Aorta (tissue), 5 donors: Measurements from ENCODE around the gene INHBE. TPM values are rescaled to one million over a fixed set of nuclear protein-coding genes. Genes with fewer than 3 reads are reported as not detected.

Experiments
- ATAC-seq: fragments of 200-7000 bp; cut with Tn5 transposase; one replicate; pipeline ENCODE4 v1.9.1; 2022; ENCODE audit warnings: moderate library complexity; ENCODE audit not compliant: low FRiP score
- DNase-seq, 2 donors: peaks; one replicate each; pipeline ENCODE4 v3.0.0-alpha.2; 2020
- H3K27ac ChIP-seq, 2 donors: one replicate each; pipeline ENCODE4 v1.5.1; 2013; ENCODE audit warnings: low read length in 2 of 2, mild to moderate bottlenecking in 2 of 2, moderate library complexity in 2 of 2, control low read depth in 1 of 2, inconsistent platforms in 1 of 2, low read depth in 1 of 2
- H3K27me3 ChIP-seq, 2 donors: one replicate each; pipeline ENCODE4 v1.6.1; 2013; ENCODE audit warnings: control low read depth in 1 of 2, low read length in 1 of 2, mild to moderate bottlenecking in 1 of 2, moderate library complexity in 1 of 2; ENCODE audit not compliant: insufficient read depth in 2 of 2, control insufficient read depth in 1 of 2
- H3K36me3 ChIP-seq, 2 donors: one replicate each; pipeline ENCODE4 v1.6.1; 2013; ENCODE audit warnings: control low read depth in 1 of 2, low read length in 1 of 2, mild to moderate bottlenecking in 1 of 2; ENCODE audit not compliant: insufficient read depth in 2 of 2, control insufficient read depth in 1 of 2
- H3K4me1 ChIP-seq, 2 donors: one replicate each; pipeline ENCODE4 v1.6.1; 2013; ENCODE audit warnings: low read length in 2 of 2, control low read depth in 1 of 2, mild to moderate bottlenecking in 1 of 2, moderate library complexity in 1 of 2; ENCODE audit not compliant: insufficient read depth in 2 of 2, control insufficient read depth in 1 of 2
- H3K4me3 ChIP-seq, 2 donors: one replicate each; pipeline ENCODE4 v1.5.1; 2013; ENCODE audit warnings: low read length in 2 of 2, control low read depth in 1 of 2, mild to moderate bottlenecking in 1 of 2
- H3K9me3 ChIP-seq: one replicate; pipeline ENCODE4 v1.6.1; 2013; ENCODE audit warnings: mild to moderate bottlenecking, low read length; ENCODE audit not compliant: control insufficient read depth
- WGBS, 2 donors: extraction: QIAGEN DNeasy Blood & Tissue Kit; methylation state at CpG; one replicate each; pipeline ENCODE4 v1.1.7; 2013; 5-methylcytosine and 5-hydroxymethylcytosine counted together
- intact Hi-C, 2 donors: fragments of 100-400 bp; cut with DNase I; formaldehyde crosslinking; loops; one replicate each; pipeline versions ENCODE4 v1.14.2 to v1.15.0; 2022
- polyA plus RNA-seq, 2 donors: library from polyadenylated mRNA; stranded (reverse); fragments of 200-250 nt; gene quantifications; one replicate each; pipeline ENCODE4 v1.2.3, GENCODE V29; 2013
- total RNA-seq, 2 donors: library from RNA; stranded (reverse); fragmentation: NEBNext Ultra II Directional; extraction: Animal tissue kit (Norgen Biotek cat#: 25700); gene quantifications; one replicate each; pipeline ENCODE4 v1.2.1, GENCODE V29; 2021
- donor health status: healthy with polysubstance abuse.
- donor health status: Bipolar disorder and iron deficiency.
- donor health status: DM: no; HTN: no; CAD: no.
- donor health status: DM: no; HTN: no; CAD: no.
- donor health status: DM: yes; HTN: yes; CAD: no.

INHBE gene
- total and polyA plus RNA-seq, 4 donors, result not detected

DNA sequence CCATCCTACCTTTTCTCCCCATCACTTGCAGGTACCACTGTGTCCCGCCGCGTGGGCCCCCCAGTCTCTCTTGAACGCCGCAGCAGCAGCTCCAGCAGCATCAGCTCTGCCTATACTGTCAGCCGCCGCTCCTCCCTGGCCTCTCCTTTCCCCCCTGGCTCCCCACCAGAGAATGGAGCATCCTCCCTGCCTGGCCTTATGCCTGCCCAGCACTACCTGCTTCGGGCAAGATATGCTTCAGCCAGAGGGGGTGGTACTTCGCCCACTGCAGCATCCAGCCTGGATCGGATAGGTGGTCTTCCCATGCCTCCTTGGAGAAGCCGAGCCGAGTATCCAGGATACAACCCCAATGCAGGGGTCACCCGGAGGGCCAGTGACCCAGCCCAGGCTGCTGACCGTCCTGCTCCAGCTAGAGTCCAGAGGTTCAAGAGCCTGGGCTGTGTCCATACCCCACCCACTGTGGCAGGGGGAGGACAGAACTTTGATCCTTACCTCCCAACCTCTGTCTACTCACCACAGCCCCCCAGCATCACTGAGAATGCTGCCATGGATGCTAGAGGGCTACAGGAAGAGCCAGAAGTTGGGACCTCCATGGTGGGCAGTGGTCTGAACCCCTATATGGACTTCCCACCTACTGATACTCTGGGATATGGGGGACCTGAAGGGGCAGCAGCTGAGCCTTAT lies 15.3 kb downstream of the INHBE start:
- Histone ChIP-seq H3K9me3 (no peaks in the 10 kb centered on the region), H3K27me3 (no peaks in the 10 kb centered on the region), H3K36me3 (no peaks in the 10 kb centered on the region), H3K4me3 (no peak overlapping the region), H3K4me1 (no peaks in the 10 kb centered on the region), H3K27ac (no peak overlapping the region)
- intact Hi-C loops, result no loop called here
- DNase-seq (no peak), ATAC-seq (no peak)
- WGBS, 2 donors, result 93 to 95% methylated on average over 14 of the region's 14 CpGs

DNA sequence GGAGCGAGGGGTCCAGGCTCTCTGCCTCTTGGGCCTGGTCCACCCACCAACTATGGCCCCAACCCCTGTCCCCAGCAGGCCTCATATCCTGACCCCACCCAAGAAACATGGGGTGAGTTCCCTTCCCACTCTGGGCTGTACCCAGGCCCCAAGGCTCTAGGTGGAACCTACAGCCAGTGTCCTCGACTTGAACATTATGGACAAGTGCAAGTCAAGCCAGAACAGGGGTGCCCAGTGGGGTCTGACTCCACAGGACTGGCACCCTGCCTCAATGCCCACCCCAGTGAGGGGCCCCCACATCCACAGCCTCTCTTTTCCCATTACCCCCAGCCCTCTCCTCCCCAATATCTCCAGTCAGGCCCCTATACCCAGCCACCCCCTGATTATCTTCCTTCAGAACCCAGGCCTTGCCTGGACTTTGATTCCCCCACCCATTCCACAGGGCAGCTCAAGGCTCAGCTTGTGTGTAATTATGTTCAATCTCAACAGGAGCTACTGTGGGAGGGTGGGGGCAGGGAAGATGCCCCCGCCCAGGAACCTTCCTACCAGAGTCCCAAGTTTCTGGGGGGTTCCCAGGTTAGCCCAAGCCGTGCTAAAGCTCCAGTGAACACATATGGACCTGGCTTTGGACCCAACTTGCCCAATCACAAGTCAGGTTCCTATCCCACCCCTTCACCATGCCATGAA lies 16.0 kb downstream of the INHBE start:
- H3K27ac ChIP-seq, result no peak overlapping the region
- ATAC-seq (no peak), DNase-seq (no peak)
- intact Hi-C loops, result no loop called here
- 96 to 97% methylated on average over 4 of the region's 4 CpGs for WGBS, 2 donors
- H3K36me3 ChIP-seq, result no peaks in the 10 kb centered on the region
- no peaks in the 10 kb centered on the region for H3K9me3 ChIP-seq
- H3K4me1 ChIP-seq, result no peaks in the 10 kb centered on the region
- no peak overlapping the region for H3K4me3 ChIP-seq
- no peaks in the 10 kb centered on the region for H3K27me3 ChIP-seq

DNA sequence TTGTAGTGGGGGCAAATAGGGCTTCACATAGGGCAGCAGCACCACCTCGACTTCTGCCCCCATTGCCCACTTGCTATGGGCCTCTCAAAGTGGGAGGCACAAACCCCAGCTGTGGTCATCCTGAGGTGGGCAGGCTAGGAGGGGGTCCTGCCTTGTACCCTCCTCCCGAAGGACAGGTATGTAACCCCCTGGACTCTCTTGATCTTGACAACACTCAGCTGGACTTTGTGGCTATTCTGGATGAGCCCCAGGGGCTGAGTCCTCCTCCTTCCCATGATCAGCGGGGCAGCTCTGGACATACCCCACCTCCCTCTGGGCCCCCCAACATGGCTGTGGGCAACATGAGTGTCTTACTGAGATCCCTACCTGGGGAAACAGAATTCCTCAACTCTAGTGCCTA lies 16.6 kb downstream of the INHBE start:
- no peaks in the 10 kb centered on the region for H3K27me3 ChIP-seq
- no peak overlapping the region for H3K27ac ChIP-seq
- ATAC-seq, result no peak

DNA sequence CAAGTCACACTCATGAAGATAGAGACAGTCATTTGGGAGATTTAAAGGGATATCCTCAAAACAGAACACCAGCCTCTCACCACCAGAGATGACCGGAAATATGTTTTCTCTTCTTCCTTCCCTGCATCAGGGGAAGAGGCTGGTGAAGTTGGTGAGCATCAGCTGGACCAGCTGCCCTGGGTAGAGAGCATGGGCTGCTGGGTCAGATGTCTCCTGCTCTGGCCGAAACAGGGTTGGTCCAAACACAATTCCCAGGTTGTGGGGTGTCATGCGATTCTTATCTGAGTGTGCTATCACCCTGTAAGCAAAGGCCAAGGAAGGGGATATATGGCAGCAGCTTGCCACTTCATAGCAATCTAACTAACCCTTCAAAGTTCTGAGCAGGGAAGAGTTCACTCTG lies 17.3 kb downstream of the INHBE start:
- Histone ChIP-seq H3K27ac (no peak overlapping the region), H3K4me1 (no peaks in the 10 kb centered on the region), H3K36me3 (no peaks in the 10 kb centered on the region), H3K27me3 (no peaks in the 10 kb centered on the region), H3K4me3 (no peak overlapping the region), H3K9me3 (no peaks in the 10 kb centered on the region)
- intact Hi-C loops, result no loop called here
- ATAC-seq (no peak), DNase-seq (no peak)
- WGBS, 2 donors, result 83% methylated on average over 3 of the region's 3 CpGs

More for the DNA sequence above, 16.6 kb downstream of the INHBE start:
- intact Hi-C loops, result no loop called here
- WGBS, 2 donors, result 93 to 94% methylated on average over 3 of the region's 3 CpGs
- DNase-seq, result no peak
- Histone ChIP-seq H3K4me1 (no peaks in the 10 kb centered on the region), H3K9me3 (no peaks in the 10 kb centered on the region), H3K4me3 (no peak overlapping the region), H3K36me3 (no peaks in the 10 kb centered on the region)

GRCh38 chr12:57473392-57473791 lies 18.3 kb downstream of the INHBE start:
- no peaks in the 10 kb centered on the region for H3K9me3 ChIP-seq
- no peak for DNase-seq
- H3K36me3 ChIP-seq, result no peaks in the 10 kb centered on the region
- no peak overlapping the region for H3K27ac ChIP-seq
- no peaks in the 10 kb centered on the region for H3K4me1 ChIP-seq
- WGBS, 2 donors, result 34 to 35% methylated on average over 3 of the region's 3 CpGs
- ATAC-seq, result no peak
- intact Hi-C loops, result no loop called here
- no peaks in the 10 kb centered on the region for H3K27me3 ChIP-seq
- H3K4me3 ChIP-seq, result no peak overlapping the region

DNA sequence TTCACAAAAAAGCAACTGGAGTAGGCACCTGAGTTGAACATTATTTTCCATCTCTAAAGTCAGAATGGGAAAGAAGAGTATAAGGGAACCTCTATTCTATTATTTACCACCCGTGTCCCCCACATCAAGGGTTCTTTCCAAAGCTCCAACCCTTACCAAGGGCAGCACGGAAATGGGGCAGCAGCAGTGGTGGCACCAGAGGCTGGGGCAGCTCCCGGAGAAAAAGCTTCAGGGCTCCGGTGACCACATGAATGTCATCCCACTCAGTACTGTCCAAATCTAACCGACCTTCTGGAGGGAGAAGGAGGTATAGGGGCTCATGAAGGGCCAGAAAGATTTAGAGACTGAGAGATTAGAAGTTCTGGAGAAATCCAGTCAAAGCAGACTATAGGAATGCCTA lies 18.8 kb downstream of the INHBE start:
- intact Hi-C loops, result no loop called here
- no peak overlapping the region for H3K27ac ChIP-seq
- 84 to 86% methylated on average over 5 of the region's 5 CpGs for WGBS, 2 donors
- no peaks in the 10 kb centered on the region for H3K9me3 ChIP-seq
- H3K4me1 ChIP-seq, result no peaks in the 10 kb centered on the region
- no peaks in the 10 kb centered on the region for H3K27me3 ChIP-seq
- no peak overlapping the region for H3K4me3 ChIP-seq
- DNase-seq (no peak), ATAC-seq (no peak)
- no peaks in the 10 kb centered on the region for H3K36me3 ChIP-seq

GRCh38 chr12:57474430-57474829 lies 19.3 kb downstream of the INHBE start:
- intact Hi-C loops, result no loop called here
- WGBS, 2 donors, result 75 to 79% methylated on average over 8 of the region's 8 CpGs
- H3K27ac ChIP-seq, result no peak overlapping the region
- ATAC-seq (no peak), DNase-seq (no peak)
- no peak overlapping the region for H3K4me3 ChIP-seq
- no peaks in the 10 kb centered on the region for H3K9me3 ChIP-seq
- H3K27me3 ChIP-seq, result no peaks in the 10 kb centered on the region
- H3K4me1 ChIP-seq, result no peaks in the 10 kb centered on the region
- no peaks in the 10 kb centered on the region for H3K36me3 ChIP-seq

- WGBS, 2 donors, result 60 to 69% methylated on average over 7 of the region's 7 CpGs
- Histone ChIP-seq H3K27me3 (no peaks in the 10 kb centered on the region), H3K36me3 (no peaks in the 10 kb centered on the region)
These were observed 19.8 kb downstream of the INHBE start for GRCh38 chr12:57474862-57475261.

More at GRCh38 chr12:57474862-57475261, 19.8 kb downstream of the INHBE start:
- Histone ChIP-seq H3K9me3 (no peaks in the 10 kb centered on the region), H3K27ac (no peak overlapping the region), H3K4me1 (no peaks in the 10 kb centered on the region), H3K4me3 (no peak overlapping the region)
- intact Hi-C loops, result no loop called here
- no peak for DNase-seq
- no peak for ATAC-seq
